Measurements from ENCODE around the gene DLG4. TPM values are rescaled to one million over a fixed set of nuclear protein-coding genes. Genes with fewer than 3 reads are reported as not detected.

Gene DLG4
- total RNA-seq, 1 donor from 2014 or later, result 29.3 TPM

DNA sequence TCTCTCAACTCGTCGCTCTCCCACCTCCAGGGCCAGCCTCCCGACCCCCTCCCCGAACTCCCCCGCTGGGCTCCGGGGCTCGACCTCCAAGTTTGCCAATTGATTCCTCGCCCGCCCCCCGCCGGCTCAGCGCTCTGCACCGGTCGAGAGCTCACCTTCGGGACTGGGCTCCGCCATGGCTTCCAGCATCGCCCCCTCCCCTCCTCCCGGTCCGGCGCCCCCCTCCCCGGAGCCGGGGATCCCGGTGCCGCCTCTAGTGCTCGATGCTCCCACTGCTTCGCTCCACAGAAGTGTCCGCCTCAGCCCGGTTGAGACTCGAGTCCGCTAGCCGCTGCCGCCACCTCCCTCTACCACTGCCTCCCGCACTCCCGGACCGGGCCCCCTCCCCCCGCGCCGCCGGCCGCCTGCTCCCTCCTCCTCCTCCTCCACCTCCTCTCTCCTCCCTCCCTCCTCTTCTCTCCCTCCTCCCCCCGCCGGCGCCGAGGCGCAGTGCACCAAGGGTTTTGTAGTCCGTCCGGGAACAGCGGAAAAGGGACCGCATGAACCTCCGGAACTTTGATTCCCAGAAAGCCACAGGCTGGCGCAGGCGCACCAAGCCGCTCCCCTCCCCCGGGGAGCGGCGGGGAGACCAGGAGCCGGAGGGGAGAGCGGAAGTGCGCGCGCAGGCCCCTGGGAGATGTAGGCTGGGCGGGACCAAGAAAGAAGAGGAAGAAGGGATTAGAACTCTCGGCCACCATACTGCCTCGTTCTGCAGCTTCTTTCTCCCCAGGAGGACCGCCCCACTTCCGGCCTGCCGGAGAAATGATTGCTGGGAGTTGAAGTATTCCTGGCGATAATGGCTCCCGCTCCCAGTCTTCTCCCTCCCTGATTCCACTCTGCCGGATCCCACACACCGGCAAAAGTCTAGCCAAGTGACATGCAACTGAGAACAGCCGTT, 19.7 kb upstream of the DLG4 start, which contains the start of gene PHF23:
TSS of gene PHF23 (minus strand) at position 367 of the 937 bp plus-strand sequence. CDS start at position 189, 178 bp downstream.
- intact Hi-C loops (cut with DNase I), result no loop called here
- Histone ChIP-seq H3K4me1 (peaks cover 53% of the 10 kb centered on the region), H3K27me3 (ENCODE audit: low read depth) (no peaks in the 10 kb centered on the region)

DNA sequence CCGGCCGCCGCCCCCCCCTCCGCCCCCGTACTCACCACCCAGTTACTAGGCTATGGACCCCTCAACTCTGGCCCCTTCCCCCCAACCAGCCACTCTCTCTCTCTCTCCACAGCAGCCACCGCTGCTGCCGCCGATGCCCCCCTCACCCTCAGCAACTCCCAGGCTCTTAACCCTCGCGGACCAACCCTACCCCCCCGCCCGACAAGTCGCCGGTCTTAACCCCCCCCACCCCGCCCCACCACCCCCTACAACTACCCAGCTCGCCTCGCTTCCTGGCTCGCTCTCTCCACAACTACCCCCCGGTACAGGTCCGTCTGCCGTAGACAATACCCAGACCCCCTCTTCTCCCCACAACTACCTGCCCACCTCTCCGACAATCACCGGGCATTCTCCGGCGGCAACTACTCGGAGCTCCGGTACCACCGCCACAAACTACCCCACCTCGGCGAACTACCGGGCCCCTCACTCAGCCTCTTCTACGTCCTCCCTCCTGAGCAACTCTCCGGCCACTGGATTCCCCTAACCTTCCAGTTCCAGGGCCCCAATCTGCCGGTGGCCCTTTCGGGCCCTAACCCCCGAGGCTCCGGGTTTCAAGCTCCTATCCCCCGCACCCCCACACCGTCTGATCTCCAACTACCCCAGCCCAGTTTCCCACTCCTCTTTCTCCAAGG, 18.9 kb upstream of the DLG4 start:
- Histone ChIP-seq H3K4me1 (peaks cover 50% of the 10 kb centered on the region), H3K27ac (peak overlapping the region; percentile 88), H3K27me3 (ENCODE audit: low read depth) (no peaks in the 10 kb centered on the region), H3K4me3 (peak overlapping the region; percentile 97), H3K9me3 (no peaks in the 10 kb centered on the region), H3K36me3 (peaks cover 41% of the 10 kb centered on the region)
- ATAC-seq (no peak), DNase-seq (no peak)
- intact Hi-C loops (cut with DNase I), result no loop called here
- TF ChIP-seq, protein P1, sequence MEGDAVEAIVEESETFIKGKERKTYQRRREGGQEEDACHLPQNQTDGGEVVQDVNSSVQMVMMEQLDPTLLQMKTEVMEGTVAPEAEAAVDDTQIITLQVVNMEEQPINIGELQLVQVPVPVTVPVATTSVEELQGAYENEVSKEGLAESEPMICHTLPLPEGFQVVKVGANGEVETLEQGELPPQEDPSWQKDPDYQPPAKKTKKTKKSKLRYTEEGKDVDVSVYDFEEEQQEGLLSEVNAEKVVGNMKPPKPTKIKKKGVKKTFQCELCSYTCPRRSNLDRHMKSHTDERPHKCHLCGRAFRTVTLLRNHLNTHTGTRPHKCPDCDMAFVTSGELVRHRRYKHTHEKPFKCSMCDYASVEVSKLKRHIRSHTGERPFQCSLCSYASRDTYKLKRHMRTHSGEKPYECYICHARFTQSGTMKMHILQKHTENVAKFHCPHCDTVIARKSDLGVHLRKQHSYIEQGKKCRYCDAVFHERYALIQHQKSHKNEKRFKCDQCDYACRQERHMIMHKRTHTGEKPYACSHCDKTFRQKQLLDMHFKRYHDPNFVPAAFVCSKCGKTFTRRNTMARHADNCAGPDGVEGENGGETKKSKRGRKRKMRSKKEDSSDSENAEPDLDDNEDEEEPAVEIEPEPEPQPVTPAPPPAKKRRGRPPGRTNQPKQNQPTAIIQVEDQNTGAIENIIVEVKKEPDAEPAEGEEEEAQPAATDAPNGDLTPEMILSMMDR (IDR thresholded peaks at IDR 0.05), result no peak

More for the DNA sequence above, 19.7 kb upstream of the DLG4 start, which contains the start of gene PHF23:
- DNase-seq (peak; percentile 99), ATAC-seq (peak; percentile 79 to 88)
- H3K36me3 ChIP-seq, result peaks cover 49% of the 10 kb centered on the region
- H3K9me3 ChIP-seq, result no peaks in the 10 kb centered on the region
- peak within 1 kb of the TSS; percentile 88 for H3K27ac ChIP-seq
- TF ChIP-seq, protein P1 (IDR thresholded peaks at IDR 0.05), result no peak
- peak within 1 kb of the TSS; percentile 97 for H3K4me3 ChIP-seq

DNA sequence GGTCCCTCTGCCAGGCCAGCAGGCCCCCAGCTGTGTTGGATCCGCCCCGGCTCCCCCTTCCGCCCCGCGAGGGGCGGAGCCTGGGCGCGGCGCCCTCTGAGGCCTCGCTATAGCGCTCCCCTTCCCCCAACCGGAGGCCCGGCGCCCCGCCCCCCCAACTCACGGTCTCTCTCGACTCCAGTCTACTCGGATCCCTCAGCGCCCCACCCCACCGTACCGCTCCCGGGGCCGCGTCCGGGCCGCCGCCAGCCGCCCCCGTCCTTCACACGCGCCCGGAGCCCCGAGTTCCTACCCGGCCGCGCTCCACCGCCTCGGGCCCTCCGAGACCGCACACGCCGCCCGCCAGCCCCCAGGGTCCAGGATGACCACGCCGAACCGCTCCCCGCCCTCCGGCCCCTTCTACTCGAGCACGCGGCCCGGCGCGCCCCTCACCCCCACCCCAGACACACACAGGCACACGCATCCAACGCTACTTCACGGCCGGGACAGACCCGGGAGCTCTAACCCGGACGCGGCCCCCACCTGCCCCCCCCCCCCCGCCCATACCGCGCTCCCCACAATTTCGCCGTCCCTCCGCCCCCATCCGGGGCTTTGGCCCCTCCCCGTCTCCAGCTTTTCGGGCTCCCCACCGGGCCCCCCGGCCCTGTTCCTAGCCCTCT, 18.3 kb upstream of the DLG4 start:
- TF ChIP-seq, protein P1 (IDR thresholded peaks at IDR 0.05), result no peak
- peak; percentile 90 for DNase-seq
- H3K4me1 ChIP-seq, result peaks cover 52% of the 10 kb centered on the region
- no peaks in the 10 kb centered on the region for H3K27me3 ChIP-seq (ENCODE audit: low read depth)
- H3K27ac ChIP-seq, result peak overlapping the region; percentile 88
- H3K9me3 ChIP-seq, result no peaks in the 10 kb centered on the region
- peak; percentile 25 for ATAC-seq
- intact Hi-C loops (cut with DNase I), result no loop called here
- H3K4me3 ChIP-seq, result peak overlapping the region; percentile 97
- H3K36me3 ChIP-seq, result peaks cover 40% of the 10 kb centered on the region

DNA sequence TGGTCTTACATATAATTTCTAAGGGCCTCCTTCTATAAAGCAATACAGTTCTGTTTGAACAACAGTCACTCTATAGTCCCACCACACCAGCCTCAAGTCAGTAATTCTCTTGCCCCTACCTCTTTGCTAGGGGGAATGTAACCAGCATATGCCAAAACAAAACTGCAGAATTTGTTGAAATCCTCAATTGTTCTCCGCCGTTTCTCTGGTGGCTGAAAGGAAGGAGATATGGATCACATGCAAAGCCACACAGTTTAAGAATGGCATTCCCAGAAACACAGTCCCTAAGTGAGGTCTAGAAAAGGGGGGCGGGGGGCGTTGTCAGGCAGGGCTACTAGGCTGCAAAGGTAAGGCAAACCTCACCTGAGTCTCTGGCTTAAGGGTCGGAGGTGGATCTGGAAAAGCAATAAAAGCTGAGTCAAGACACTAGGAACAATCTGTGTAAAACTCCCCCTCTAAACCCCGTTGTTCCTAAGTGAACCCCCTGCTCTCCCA, 17.7 kb upstream of the DLG4 start:
- no peaks in the 10 kb centered on the region for H3K27me3 ChIP-seq (ENCODE audit: low read depth)
- ATAC-seq (no peak), DNase-seq (no peak)
- intact Hi-C loops (cut with DNase I), result no loop called here
- peak overlapping the region; percentile 88 for H3K27ac ChIP-seq
- TF ChIP-seq, protein P1 (IDR thresholded peaks at IDR 0.05), result no peak
- H3K9me3 ChIP-seq, result no peaks in the 10 kb centered on the region
- peaks cover 40% of the 10 kb centered on the region for H3K36me3 ChIP-seq
- H3K4me3 ChIP-seq, result peak overlapping the region; percentile 97
- H3K4me1 ChIP-seq, result peaks cover 57% of the 10 kb centered on the region

DNA sequence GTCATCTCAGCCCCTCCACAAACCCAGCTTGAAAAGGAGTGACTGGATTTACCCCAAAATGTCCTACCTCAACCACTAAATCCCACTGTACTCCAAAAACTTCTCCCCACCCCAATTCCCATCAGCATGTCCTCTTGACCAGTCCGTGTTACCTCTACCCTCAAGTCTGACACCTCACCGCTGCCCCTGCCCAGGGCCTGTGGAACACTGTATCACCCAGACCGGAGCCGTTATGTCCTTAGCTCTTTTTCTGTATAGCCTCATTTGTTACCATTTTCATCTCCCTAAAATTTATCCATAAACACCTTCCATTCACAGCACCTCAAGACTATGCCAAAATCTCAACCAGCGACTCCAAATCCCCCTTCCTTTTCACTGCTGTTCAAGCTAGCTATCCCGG, 17.2 kb upstream of the DLG4 start:
- no peak overlapping the region for H3K27ac ChIP-seq
- peaks cover 63% of the 10 kb centered on the region for H3K4me1 ChIP-seq
- DNase-seq, result no peak
- intact Hi-C loops (cut with DNase I), result no loop called here
- H3K36me3 ChIP-seq, result peaks cover 40% of the 10 kb centered on the region
- ATAC-seq, result no peak
- H3K27me3 ChIP-seq (ENCODE audit: low read depth), result no peaks in the 10 kb centered on the region
- no peaks in the 10 kb centered on the region for H3K9me3 ChIP-seq
- H3K4me3 ChIP-seq, result peak overlapping the region; percentile 97
- TF ChIP-seq, protein P1 (IDR thresholded peaks at IDR 0.05), result no peak

All from lower lobe of right lung (tissue), 2 donors.